Thyroid gland (tissue), 4 donors: ENCODE results near the gene CNOT10.

Experiments used
- CTCF ChIP-seq, 6 experiments: fragments of 200-600 bp in 3 of 6; fragments of 450-650 bp in 3 of 6; sonication (generic) in 3 of 6; IDR thresholded peaks; one replicate each; pipeline ENCODE4 v1.5.1; 2016 to 2019; ENCODE audit warnings: antibody characterized with exemption in 6 of 6, mild to moderate bottlenecking in 2 of 6, inconsistent platforms in 1 of 6, moderate library complexity in 1 of 6
- POLR2A ChIP-seq, 2 donors: fragments of 450-650 bp; IDR thresholded peaks; one replicate each; pipeline ENCODE4 v1.6.1; 2017; ENCODE audit warnings: antibody characterized with exemption in 2 of 2, mild to moderate bottlenecking in 2 of 2, moderate library complexity in 1 of 2

GRCh38 chr3:32719335-32719734 is 34.3 kb downstream of the CNOT10 start:
- TF ChIP-seq CTCF (IDR thresholded peaks at IDR 0.05) = no peak
- TF ChIP-seq POLR2A (IDR thresholded peaks at IDR 0.05) = no peak
